ENCODE results near the gene GABBR2. TPM values are rescaled to one million over a fixed set of nuclear protein-coding genes. Genes with fewer than 3 reads are reported as not detected.

GABBR2 gene
- total RNA-seq, 1 experiment from 2014 or later, result not detected

DNA sequence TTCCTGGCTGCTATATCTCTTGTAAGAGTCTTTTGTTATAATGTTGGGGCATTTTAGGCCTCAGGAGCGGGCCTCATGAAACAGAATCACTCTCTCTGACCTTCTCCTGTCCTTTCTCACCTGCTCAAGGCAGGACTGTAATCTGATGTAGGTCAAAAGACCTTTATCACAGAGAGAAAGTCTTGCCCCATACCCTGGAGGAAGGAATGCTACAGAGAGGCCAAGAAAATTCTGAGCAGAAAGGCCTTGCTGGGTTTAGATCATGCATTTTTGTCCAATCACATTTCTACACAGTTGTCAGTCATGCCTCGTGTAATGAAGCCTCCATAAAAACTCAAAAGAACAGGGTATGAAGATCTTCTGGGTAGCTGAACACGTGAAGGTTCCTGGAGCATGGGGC is 408.1 kb downstream of the GABBR2 start:
- H3K27me3 ChIP-seq (replicated peaks; ENCODE audit: insufficient read depth, low read depth, low read length, poor library complexity), result no peaks in the 10 kb centered on the region
- intact Hi-C loops (cut with micrococcal nuclease; ENCODE audit: unreplicated experiment), result no loop called here
- ChIA-PET POLR2A (ENCODE audit: low non-redundant PET) (no interaction called here), CTCF (no interaction called here)
- H3K36me3 ChIP-seq (ENCODE audit: insufficient read depth, low read length, poor library complexity, severe bottlenecking), result no peaks in the 10 kb centered on the region
- no TSS peak for BruUV-seq (replicated peaks)
- TF ChIP-seq EZH2 (IDR thresholded peaks at IDR 0.05; ENCODE audit: borderline replicate concordance, low read depth, low read length, poor library complexity, severe bottlenecking), result no peak
- TF ChIP-seq, protein P1, sequence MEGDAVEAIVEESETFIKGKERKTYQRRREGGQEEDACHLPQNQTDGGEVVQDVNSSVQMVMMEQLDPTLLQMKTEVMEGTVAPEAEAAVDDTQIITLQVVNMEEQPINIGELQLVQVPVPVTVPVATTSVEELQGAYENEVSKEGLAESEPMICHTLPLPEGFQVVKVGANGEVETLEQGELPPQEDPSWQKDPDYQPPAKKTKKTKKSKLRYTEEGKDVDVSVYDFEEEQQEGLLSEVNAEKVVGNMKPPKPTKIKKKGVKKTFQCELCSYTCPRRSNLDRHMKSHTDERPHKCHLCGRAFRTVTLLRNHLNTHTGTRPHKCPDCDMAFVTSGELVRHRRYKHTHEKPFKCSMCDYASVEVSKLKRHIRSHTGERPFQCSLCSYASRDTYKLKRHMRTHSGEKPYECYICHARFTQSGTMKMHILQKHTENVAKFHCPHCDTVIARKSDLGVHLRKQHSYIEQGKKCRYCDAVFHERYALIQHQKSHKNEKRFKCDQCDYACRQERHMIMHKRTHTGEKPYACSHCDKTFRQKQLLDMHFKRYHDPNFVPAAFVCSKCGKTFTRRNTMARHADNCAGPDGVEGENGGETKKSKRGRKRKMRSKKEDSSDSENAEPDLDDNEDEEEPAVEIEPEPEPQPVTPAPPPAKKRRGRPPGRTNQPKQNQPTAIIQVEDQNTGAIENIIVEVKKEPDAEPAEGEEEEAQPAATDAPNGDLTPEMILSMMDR (conservative IDR thresholded peaks at IDR 0.05; ENCODE audit: low read depth, low read length), result no peak
- H3K27ac ChIP-seq (ENCODE audit: low read depth, low read length, poor library complexity, severe bottlenecking), result no peak overlapping the region
- H3K4me3 ChIP-seq (ENCODE audit: low read depth, low read length, poor library complexity, severe bottlenecking), result no peak overlapping the region
- no peaks in the 10 kb centered on the region for H3K9me3 ChIP-seq (ENCODE audit: low read depth, low read length, poor library complexity, severe bottlenecking)
- DNase-seq (ENCODE audit: low spot score), result no peak
- no peaks in the 10 kb centered on the region for H3K4me1 ChIP-seq (ENCODE audit: insufficient read depth, low read length, poor library complexity, severe bottlenecking)

- DNase-seq (ENCODE audit: low spot score), result no peak
- BruUV-seq (replicated peaks), result no TSS peak
- Histone ChIP-seq H3K9me3 (ENCODE audit: low read depth, low read length, poor library complexity, severe bottlenecking) (no peaks in the 10 kb centered on the region), H3K4me1 (ENCODE audit: insufficient read depth, low read length, poor library complexity, severe bottlenecking) (no peaks in the 10 kb centered on the region), H3K27ac (ENCODE audit: low read depth, low read length, poor library complexity, severe bottlenecking) (no peak overlapping the region), H3K27me3 (replicated peaks; ENCODE audit: insufficient read depth, low read depth, low read length, poor library complexity) (peaks cover 5% of the 10 kb centered on the region), H3K36me3 (ENCODE audit: insufficient read depth, low read length, poor library complexity, severe bottlenecking) (no peaks in the 10 kb centered on the region), H3K4me3 (ENCODE audit: low read depth, low read length, poor library complexity, severe bottlenecking) (no peak overlapping the region)
- ChIA-PET POLR2A (ENCODE audit: low non-redundant PET) (no interaction called here), CTCF (no interaction called here)
- TF ChIP-seq EZH2 (IDR thresholded peaks at IDR 0.05; ENCODE audit: borderline replicate concordance, low read depth, low read length, poor library complexity, severe bottlenecking), result no peak
- intact Hi-C loops (cut with micrococcal nuclease; ENCODE audit: unreplicated experiment), result no loop called here
These were observed 410.3 kb downstream of the GABBR2 start for GRCh38 chr9:98298476-98298875.

DNA sequence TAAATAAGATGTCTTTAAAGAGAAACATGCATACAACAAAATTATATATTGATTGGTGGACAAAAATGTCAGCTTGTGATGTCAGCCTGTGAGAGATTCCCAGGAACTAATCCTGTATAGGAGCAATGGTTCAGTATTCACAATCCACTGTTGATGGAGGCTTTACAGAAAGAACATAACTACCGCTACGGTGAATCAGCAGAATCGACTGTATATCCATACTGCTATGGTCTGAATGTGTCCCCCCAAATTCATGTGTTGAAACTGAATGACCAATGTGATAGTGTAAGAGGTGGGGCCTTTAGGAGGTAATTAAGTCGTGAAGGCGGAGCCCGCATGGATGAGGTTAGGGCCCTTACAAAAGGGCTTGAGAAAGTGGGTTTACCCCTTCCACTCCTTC is 412.9 kb downstream of the GABBR2 start:
- peaks cover 5% of the 10 kb centered on the region for H3K27me3 ChIP-seq (replicated peaks; ENCODE audit: insufficient read depth, low read depth, low read length, poor library complexity)
- no peaks in the 10 kb centered on the region for H3K36me3 ChIP-seq (ENCODE audit: insufficient read depth, low read length, poor library complexity, severe bottlenecking)
- DNase-seq (ENCODE audit: low spot score), result no peak
- H3K9me3 ChIP-seq (ENCODE audit: low read depth, low read length, poor library complexity, severe bottlenecking), result no peaks in the 10 kb centered on the region
- CTCF ChIA-PET, result no interaction called here
- POLR2A ChIA-PET (ENCODE audit: low non-redundant PET), result no interaction called here
- no peak for TF ChIP-seq EZH2 (IDR thresholded peaks at IDR 0.05; ENCODE audit: borderline replicate concordance, low read depth, low read length, poor library complexity, severe bottlenecking)
- no peak overlapping the region for H3K27ac ChIP-seq (ENCODE audit: low read depth, low read length, poor library complexity, severe bottlenecking)
- H3K4me1 ChIP-seq (ENCODE audit: insufficient read depth, low read length, poor library complexity, severe bottlenecking), result no peaks in the 10 kb centered on the region
- H3K4me3 ChIP-seq (ENCODE audit: low read depth, low read length, poor library complexity, severe bottlenecking), result no peak overlapping the region
- intact Hi-C loops (cut with micrococcal nuclease; ENCODE audit: unreplicated experiment), result no loop called here
- BruUV-seq (replicated peaks), result no TSS peak

- Histone ChIP-seq H3K27ac (ENCODE audit: low read depth, low read length, poor library complexity, severe bottlenecking) (no peak overlapping the region), H3K27me3 (replicated peaks; ENCODE audit: insufficient read depth, low read depth, low read length, poor library complexity) (peaks cover 5% of the 10 kb centered on the region), H3K4me1 (ENCODE audit: insufficient read depth, low read length, poor library complexity, severe bottlenecking) (no peaks in the 10 kb centered on the region), H3K9me3 (ENCODE audit: low read depth, low read length, poor library complexity, severe bottlenecking) (no peaks in the 10 kb centered on the region), H3K4me3 (ENCODE audit: low read depth, low read length, poor library complexity, severe bottlenecking) (no peak overlapping the region), H3K36me3 (ENCODE audit: insufficient read depth, low read length, poor library complexity, severe bottlenecking) (no peaks in the 10 kb centered on the region)
- intact Hi-C loops (cut with micrococcal nuclease; ENCODE audit: unreplicated experiment), result no loop called here
- BruUV-seq (replicated peaks), result no TSS peak
- TF ChIP-seq, protein P1 (conservative IDR thresholded peaks at IDR 0.05; ENCODE audit: low read depth, low read length), result no peak
- TF ChIP-seq EZH2 (IDR thresholded peaks at IDR 0.05; ENCODE audit: borderline replicate concordance, low read depth, low read length, poor library complexity, severe bottlenecking), result no peak
- no peak for DNase-seq (ENCODE audit: low spot score)
- POLR2A ChIA-PET (ENCODE audit: low non-redundant PET), result no interaction called here
- CTCF ChIA-PET, result no interaction called here
These were observed 416.9 kb downstream of the GABBR2 start for GRCh38 chr9:98291820-98292219.

Measured in A673 (cell line).